Tibial nerve (tissue), 3 donors: ENCODE data around the gene TTC12.

Experiments used
- POLR2A ChIP-seq, 2 donors: fragments of 450-650 bp; IDR thresholded peaks; one replicate each; pipeline ENCODE4 v1.6.1; 2017; ENCODE audit warnings: antibody characterized with exemption in 2 of 2, mild to moderate bottlenecking in 2 of 2, moderate library complexity in 2 of 2
- TF ChIP-seq, protein P1 (sequence below), 5 experiments: fragments of 200-600 bp in 3 of 5; fragments of 450-650 bp in 2 of 5; sonication (generic) in 3 of 5; IDR thresholded peaks; one replicate each; pipeline ENCODE4 v1.5.1; 2016 to 2019; ENCODE audit warnings: antibody characterized with exemption in 5 of 5, mild to moderate bottlenecking in 3 of 5, moderate library complexity in 2 of 5

DNA sequence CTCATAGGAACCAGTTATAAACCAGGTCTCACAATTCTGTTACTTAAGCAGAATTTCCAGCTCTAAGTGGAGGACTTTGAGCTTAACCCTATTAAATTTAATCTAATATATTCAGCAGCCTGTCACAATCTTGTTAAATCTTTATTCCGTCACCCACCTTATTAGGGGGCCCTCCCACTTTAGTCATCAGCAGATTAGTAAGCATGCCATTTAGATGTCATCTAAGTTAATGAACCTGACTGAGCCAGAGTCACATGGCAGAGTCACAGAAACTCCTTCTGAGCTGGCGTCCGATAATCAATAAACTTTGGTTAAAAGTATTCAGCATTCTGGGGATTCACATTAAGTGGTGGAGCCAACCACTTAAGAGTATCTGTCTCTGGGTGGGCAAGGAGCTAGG is 35.1 kb downstream of the TTC12 start:
- TF ChIP-seq, protein P1, sequence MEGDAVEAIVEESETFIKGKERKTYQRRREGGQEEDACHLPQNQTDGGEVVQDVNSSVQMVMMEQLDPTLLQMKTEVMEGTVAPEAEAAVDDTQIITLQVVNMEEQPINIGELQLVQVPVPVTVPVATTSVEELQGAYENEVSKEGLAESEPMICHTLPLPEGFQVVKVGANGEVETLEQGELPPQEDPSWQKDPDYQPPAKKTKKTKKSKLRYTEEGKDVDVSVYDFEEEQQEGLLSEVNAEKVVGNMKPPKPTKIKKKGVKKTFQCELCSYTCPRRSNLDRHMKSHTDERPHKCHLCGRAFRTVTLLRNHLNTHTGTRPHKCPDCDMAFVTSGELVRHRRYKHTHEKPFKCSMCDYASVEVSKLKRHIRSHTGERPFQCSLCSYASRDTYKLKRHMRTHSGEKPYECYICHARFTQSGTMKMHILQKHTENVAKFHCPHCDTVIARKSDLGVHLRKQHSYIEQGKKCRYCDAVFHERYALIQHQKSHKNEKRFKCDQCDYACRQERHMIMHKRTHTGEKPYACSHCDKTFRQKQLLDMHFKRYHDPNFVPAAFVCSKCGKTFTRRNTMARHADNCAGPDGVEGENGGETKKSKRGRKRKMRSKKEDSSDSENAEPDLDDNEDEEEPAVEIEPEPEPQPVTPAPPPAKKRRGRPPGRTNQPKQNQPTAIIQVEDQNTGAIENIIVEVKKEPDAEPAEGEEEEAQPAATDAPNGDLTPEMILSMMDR (IDR thresholded peaks at IDR 0.05) = no peak
- no peak for TF ChIP-seq POLR2A (IDR thresholded peaks at IDR 0.05)
